Esophagus muscularis mucosa (tissue), 4 donors: ENCODE data around the gene KIF3B. TPM values are rescaled to one million over a fixed set of nuclear protein-coding genes. Genes with fewer than 3 reads are reported as not detected.

Experiments
- DNase-seq: peaks from one replicate; pipeline ENCODE4 v3.0.0-alpha.2; 2017; ENCODE audit errors: extremely low spot score
- H3K27ac ChIP-seq, 4 donors: fragments of 200-600 bp; sonication (generic); replicated peaks in 1 of 4; 1 replicate in 3 of 4; 2 replicates in 1 of 4; pipeline ENCODE4 v1.5.1; 2016 to 2019; ENCODE audit warnings: mild to moderate bottlenecking in 1 of 4
- H3K27me3 ChIP-seq, 4 donors: fragments of 200-600 bp; sonication (generic); one replicate each; pipeline versions ENCODE4 v1.5.1 to v1.6.0; 2016 to 2019
- H3K36me3 ChIP-seq, 4 donors: fragments of 200-600 bp; sonication (generic); one replicate each; pipeline ENCODE4 v1.5.1; 2016 to 2019
- H3K4me1 ChIP-seq, 4 donors: fragments of 200-600 bp; sonication (generic); one replicate each; pipeline ENCODE4 v1.5.1; 2016 to 2019
- H3K4me3 ChIP-seq, 4 donors: fragments of 200-600 bp; sonication (generic); 1 replicate in 2 of 4; 2 replicates in 2 of 4; pipeline ENCODE4 v1.5.1; 2016 to 2019; ENCODE audit warnings: mild to moderate bottlenecking in 4 of 4, moderate library complexity in 1 of 4
- H3K9me3 ChIP-seq, 4 donors: fragments of 200-600 bp; sonication (generic); 1 replicate in 3 of 4; 2 replicates in 1 of 4; pipeline ENCODE4 v1.5.1; 2016 to 2019
- EP300 ChIP-seq: sonication (generic); formaldehyde crosslinking; IDR thresholded peaks from one replicate; pipeline ENCODE4 v1.6.1; 2017; ENCODE audit warnings: antibody characterized with exemption
- POLR2A ChIP-seq: fragments of 450-650 bp; IDR thresholded peaks from one replicate; pipeline ENCODE4 v1.6.1; 2017; ENCODE audit warnings: antibody characterized with exemption, moderate library complexity, mild to moderate bottlenecking, low read depth
- POLR2AphosphoS5 ChIP-seq, 2 donors: sonication (generic); formaldehyde crosslinking; IDR thresholded peaks; one replicate each; pipeline ENCODE4 v1.6.1; 2017; ENCODE audit warnings: antibody characterized with exemption in 2 of 2
- WGBS: methylation state at CpG from one replicate; pipeline ENCODE4 v1.1.5; 2018; 5-methylcytosine and 5-hydroxymethylcytosine counted together
- intact Hi-C: fragments of 100-400 bp; cut with DNase I; formaldehyde crosslinking; loops from one replicate; pipeline ENCODE4 v1.15.1; 2023
- total RNA-seq, 4 donors: library from RNA; depleted of rRNA; stranded (reverse); fragments of >200 nt; gene quantifications; one replicate each; pipeline versions ENCODE4 v1.1.0 to v1.2.1, GENCODE V29; 2016
- TF ChIP-seq, protein P1 (sequence below), 3 experiments: fragments of 200-600 bp in 2 of 3; fragments of 450-650 bp in 1 of 3; sonication (generic) in 2 of 3; IDR thresholded peaks; one replicate each; pipeline ENCODE4 v1.5.1; 2017 to 2019; ENCODE audit warnings: antibody characterized with exemption in 3 of 3, mild to moderate bottlenecking in 2 of 3, moderate library complexity in 1 of 3

The KIF3B gene
- total RNA-seq, 4 donors from 2014 or later, result 20.7 to 28.3 (median 23.5) TPM

DNA sequence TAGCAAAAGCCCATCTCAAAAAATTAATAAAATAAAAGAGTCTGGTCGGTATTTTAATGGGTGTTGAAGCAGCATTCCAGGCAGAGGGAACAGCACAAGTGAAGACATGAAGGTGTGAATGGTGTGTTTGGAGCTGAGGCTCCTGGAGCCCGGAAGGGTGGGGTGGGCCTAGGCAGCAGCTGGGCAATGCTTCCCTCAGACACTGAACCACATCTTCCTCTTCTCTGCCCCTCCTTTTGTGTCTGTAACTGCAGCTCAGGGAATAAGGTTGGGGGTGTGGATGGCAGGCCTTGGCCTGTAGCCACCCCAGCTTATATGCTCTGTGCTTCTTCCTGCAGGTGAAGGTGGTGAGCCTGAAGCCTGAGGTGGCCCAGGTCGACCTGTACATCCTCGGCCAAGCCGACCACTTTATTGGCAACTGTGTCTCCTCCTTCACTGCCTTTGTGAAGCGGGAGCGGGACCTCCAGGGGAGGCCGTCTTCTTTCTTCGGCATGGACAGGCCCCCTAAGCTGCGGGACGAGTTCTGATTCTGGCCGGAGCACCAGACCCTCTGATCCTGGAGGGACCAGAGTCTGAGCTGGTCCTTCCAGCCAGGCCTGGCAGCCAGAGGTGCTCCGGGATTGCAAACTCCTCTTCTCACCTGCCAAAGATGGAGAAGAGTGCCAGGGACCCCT, 43.2 kb upstream of the KIF3B start:
- WGBS, result 92% methylated on average over 13 of the region's 13 CpGs
- TF ChIP-seq POLR2AphosphoS5 (IDR thresholded peaks at IDR 0.05), result no peak
- TF ChIP-seq, protein P1, sequence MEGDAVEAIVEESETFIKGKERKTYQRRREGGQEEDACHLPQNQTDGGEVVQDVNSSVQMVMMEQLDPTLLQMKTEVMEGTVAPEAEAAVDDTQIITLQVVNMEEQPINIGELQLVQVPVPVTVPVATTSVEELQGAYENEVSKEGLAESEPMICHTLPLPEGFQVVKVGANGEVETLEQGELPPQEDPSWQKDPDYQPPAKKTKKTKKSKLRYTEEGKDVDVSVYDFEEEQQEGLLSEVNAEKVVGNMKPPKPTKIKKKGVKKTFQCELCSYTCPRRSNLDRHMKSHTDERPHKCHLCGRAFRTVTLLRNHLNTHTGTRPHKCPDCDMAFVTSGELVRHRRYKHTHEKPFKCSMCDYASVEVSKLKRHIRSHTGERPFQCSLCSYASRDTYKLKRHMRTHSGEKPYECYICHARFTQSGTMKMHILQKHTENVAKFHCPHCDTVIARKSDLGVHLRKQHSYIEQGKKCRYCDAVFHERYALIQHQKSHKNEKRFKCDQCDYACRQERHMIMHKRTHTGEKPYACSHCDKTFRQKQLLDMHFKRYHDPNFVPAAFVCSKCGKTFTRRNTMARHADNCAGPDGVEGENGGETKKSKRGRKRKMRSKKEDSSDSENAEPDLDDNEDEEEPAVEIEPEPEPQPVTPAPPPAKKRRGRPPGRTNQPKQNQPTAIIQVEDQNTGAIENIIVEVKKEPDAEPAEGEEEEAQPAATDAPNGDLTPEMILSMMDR (IDR thresholded peaks at IDR 0.05), result no peak
- TF ChIP-seq EP300, result no peak
- no peak for TF ChIP-seq POLR2A
- Histone ChIP-seq H3K4me3 (no peak overlapping the region), H3K27me3 (no peaks in the 10 kb centered on the region), H3K36me3 (peaks cover 45 to 79% (median 70%) of the 10 kb centered on the region in 4 donors), H3K4me1 (peaks cover 0 to 5% (median 0%) of the 10 kb centered on the region in 4 donors), H3K27ac (no peak overlapping the region), H3K9me3 (no peaks in the 10 kb centered on the region)
- intact Hi-C loops, result no loop called here
- DNase-seq, result no peak

DNA sequence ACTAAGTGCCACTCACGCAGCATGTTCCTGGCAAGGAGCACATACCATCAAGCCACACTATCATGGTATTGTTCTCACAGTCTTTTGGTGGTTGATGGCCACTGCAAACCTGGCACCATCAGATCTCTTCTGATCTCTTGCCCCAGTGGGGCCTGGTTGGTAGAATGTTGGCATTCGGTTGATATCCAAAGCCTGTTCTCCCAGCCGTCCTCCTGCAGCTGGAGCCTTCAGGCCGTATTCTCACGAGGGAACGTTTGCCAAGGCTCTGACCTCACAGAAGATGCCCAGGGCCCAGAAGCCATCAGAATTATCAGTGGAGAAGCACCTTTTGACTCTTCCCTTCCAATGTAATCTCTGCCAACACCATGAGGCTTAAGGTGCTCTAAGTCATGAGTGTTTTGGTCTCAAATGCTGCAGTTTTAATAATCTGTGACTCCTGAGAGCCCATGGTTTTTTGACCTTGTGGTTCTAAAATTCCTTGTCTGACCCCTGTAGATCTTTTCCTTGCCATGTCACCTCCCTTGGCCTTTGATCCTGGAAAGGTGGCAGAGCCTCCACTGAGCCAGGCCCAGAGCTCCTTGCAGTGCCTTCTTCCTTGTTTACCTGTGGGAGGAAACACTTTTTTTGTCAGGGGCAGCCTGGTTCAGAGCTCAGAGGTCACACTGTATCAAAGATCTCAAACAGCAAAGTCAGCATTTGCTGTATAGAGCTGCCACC, 42.0 kb upstream of the KIF3B start:
- 86% methylated on average over 6 of the region's 6 CpGs for WGBS
- Histone ChIP-seq H3K9me3 (no peaks in the 10 kb centered on the region), H3K4me1 (peaks cover 0 to 5% (median 0%) of the 10 kb centered on the region in 4 donors), H3K36me3 (peaks cover 38 to 68% (median 64%) of the 10 kb centered on the region in 4 donors), H3K27ac (no peak overlapping the region), H3K4me3 (no peak overlapping the region), H3K27me3 (no peaks in the 10 kb centered on the region)
- DNase-seq, result no peak
- TF ChIP-seq POLR2A (no peak), EP300 (no peak), POLR2AphosphoS5 (IDR thresholded peaks at IDR 0.05) (no peak)
- TF ChIP-seq, protein P1 (IDR thresholded peaks at IDR 0.05), result no peak
- intact Hi-C loops, result no loop called here

DNA sequence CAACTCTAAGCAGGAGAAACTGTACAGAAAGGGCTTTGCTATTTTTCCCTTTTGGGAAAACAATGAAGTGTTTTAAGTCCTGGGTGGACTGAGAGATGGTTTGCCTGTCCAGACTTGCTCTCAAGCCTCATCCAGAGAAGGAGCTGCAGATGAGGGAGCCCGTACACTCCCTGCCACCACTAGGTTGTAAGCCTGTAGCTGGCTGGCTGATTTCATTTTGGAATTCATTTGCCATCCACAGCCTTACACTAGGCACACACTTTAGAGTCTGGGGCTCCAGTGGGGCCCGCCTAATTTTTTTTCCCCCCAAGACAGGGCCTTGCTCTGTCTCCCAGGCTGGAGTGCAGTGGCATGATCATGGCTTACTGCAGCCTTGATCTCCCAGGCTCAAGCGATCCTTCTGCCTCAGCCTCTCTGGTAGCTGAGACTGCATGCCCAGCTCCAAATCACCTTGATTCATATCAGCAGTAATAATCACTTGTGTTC, 41.4 kb upstream of the KIF3B start:
- no peak overlapping the region for H3K4me3 ChIP-seq
- peaks cover 33 to 62% (median 58%) of the 10 kb centered on the region in 4 donors for H3K36me3 ChIP-seq
- WGBS, result 100% methylated on average over 1 of the region's 3 CpGs
- no peak for DNase-seq
- H3K27me3 ChIP-seq, result no peaks in the 10 kb centered on the region
- peaks cover 0 to 5% (median 0%) of the 10 kb centered on the region in 4 donors for H3K4me1 ChIP-seq
- H3K9me3 ChIP-seq, result no peaks in the 10 kb centered on the region
- TF ChIP-seq POLR2AphosphoS5 (IDR thresholded peaks at IDR 0.05) (no peak), POLR2A (no peak), EP300 (no peak)
- TF ChIP-seq, protein P1 (IDR thresholded peaks at IDR 0.05), result no peak
- no peak overlapping the region for H3K27ac ChIP-seq
- intact Hi-C loops, result no loop called here

DNA sequence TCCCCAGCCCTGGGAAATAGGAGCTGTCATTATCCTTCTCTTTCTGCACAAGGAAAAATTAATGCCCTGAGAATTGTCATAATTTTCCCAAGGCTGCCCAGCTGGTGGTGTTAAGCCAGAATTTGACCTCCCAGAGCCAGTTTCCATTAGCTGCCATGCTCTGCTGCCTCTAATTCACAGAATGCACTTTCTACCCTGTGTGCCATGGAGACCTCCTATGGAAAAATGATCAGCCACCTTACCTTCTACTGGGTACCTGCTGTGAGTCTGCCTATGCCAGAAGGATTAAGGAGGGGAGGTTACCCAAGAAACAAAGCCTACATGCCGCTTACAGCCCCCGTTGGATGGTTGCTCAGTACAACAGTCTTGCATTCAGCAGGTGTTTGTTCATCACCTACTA, 40.6 kb upstream of the KIF3B start:
- peaks cover 26 to 55% (median 50%) of the 10 kb centered on the region in 4 donors for H3K36me3 ChIP-seq
- no peaks in the 10 kb centered on the region for H3K9me3 ChIP-seq
- no peak overlapping the region for H3K4me3 ChIP-seq
- no peak overlapping the region for H3K27ac ChIP-seq
- H3K4me1 ChIP-seq, result peaks cover 0 to 5% (median 0%) of the 10 kb centered on the region in 4 donors
- DNase-seq, result no peak
- TF ChIP-seq EP300, result no peak
- TF ChIP-seq POLR2A, result no peak
- TF ChIP-seq, protein P1 (IDR thresholded peaks at IDR 0.05), result no peak
- TF ChIP-seq POLR2AphosphoS5 (IDR thresholded peaks at IDR 0.05), result no peak
- WGBS, result 92% methylated on average over 2 of the region's 2 CpGs
- H3K27me3 ChIP-seq, result no peaks in the 10 kb centered on the region
- intact Hi-C loops, result no loop called here
